Mesenteric fat pad (tissue), 1 donor: ENCODE results near the gene SEMA3E. TPM values are rescaled to one million over a fixed set of nuclear protein-coding genes. Genes with fewer than 3 reads are reported as not detected.
"Not testable (repeated sequence)": the region's sequence is repeated elsewhere in the genome, so short reads cannot be mapped to it uniquely, and the experiment has no call there.

Source experiments
- DNase-seq: peaks from one replicate; pipeline ENCODE4 v3.0.0-alpha.2; 2020; ENCODE audit warnings: low spot score
- total RNA-seq: library from RNA; stranded (reverse); fragmentation: NEBNext Ultra II Directional; extraction: Animal tissue kit (Norgen Biotek cat#: 25700); gene quantifications from one replicate; pipeline ENCODE4 v1.2.1, GENCODE V29; 2021
- donor health status: DM: yes; HTN: yes; CAD: no.

The SEMA3E gene
- total RNA-seq, 1 donor from 2014 or later, result 3.2 TPM

DNA sequence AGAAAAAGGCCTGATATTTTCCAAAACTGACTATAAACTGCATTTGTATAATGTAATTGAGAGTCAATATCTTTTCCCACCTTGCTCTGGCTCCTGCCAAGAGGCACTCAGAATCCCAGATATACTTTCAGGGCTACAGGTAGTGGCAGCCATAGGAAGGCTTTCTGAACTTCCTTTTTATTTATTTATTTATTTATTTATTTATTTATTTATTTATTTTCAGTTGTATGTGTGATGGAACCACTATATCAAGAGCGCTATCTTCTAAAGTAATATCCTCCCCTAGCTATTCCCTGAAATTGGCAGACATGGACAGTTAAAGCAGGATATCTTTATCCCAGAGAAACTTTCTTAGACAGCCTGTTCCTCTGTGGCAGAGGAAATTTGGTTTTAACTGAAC is 86.7 kb downstream of the SEMA3E start:
- DNase-seq, result no peak

DNA sequence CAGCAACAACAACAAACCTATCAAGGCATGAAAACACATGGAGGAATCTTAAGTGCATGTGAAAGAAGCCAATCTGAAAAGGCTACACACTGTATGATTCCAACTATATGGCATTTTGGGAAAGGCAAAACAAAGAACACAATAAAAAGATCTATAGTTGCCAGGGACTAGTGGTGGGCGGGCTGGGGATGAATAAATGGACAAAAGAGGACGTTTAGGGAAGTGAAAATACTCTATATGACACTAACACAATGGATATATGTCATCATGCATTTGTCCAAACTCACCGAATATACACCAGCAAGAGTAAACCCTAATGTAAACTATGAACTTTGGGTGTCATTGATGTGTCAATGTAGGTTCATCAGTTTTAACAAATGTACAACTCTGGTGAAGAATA is 89.1 kb downstream of the SEMA3E start:
- no peak for DNase-seq

DNA sequence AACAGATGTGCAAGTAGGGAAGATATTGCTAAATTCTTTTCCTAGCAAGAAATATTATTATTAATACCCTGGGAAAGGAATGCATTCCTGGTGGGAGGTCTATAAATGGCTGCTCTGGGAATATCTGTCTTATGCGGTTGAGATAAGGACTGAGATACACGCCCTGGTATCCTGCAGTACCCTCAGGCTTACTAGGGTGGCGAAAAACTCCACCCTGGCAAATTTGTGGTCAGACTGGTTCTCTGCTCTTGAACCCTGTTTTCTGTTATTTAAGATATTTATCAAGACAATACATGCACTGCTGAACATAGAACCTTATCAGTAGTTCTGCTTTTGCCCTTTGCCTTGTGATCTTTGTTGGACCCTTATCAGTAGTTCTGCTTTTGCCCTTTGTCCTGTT is 96.4 kb downstream of the SEMA3E start:
- not testable (repeated sequence) for DNase-seq

DNA sequence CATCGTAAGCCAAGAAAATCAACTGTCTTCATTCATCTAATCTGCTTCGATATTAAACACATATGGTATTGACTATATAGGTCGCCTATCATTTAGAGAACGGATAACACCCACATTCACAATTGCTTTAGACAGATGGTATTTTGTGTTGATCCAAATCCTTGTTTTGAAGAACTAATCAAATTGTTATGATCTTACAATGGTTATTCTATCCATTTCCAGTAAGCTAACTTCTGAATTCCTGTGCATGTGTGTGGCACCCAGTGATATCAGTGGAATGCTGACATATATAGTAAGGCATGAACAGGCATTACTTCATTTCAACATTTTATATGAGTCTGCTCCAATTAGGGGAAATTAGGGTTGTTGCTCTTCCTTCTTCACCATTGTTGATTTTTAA is 98.8 kb downstream of the SEMA3E start:
- no peak for DNase-seq

DNA sequence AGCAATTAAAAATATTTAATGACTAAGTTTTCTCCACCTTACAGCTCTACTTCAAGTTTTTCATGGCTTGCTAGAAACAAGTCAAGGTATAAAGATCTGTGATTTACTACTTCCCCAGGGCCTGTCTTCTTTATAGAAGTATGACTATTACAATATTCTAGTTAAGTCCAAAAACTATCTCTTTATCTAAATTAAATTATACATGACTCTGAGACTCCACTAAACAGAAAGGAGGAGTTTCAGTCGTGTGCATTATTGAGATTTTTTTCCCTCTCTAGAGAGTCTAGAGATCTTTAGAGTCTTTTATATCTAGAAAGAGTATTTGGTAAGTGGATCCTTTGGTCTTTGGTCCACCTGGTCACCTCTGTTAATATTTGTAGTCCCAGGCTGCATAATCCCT is 100.7 kb downstream of the SEMA3E start:
- DNase-seq, result no peak

DNA sequence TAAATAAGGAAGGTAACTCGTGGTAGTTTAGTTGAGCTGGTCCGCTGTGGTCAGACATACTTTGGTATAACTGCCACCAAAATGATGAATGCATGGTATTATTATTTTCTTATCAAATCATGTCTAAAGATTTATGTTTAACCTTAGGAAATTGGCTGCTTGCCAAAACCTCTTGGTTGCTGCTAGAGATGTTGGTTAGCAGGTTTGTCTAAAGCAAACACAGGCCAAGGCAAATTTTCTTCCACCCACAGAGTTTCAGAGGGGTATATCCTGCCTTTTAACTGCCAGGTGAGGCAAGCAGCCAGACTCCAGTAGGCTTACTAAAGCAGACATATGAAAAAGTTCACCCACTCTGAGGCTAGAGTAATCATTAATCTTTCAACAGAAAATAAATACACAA is 101.4 kb downstream of the SEMA3E start:
- DNase-seq, result no peak

DNA sequence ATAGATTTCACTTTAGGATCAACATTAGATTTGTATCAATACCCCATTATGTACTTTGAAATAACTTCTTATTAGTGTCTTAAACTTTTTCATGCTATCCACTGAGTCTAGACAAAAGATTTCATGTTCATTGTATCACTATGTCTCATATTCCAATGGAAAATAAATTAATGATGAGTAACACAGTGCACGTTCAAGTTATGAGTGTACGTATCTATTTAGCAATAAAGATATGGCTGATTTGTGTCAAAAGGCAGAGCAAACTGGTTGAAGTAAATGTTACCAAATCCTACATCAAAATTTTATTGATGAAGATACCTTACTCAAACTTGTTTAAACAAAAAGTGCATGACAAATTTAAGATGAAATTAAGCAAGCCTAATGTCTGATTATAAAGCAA is 102.4 kb downstream of the SEMA3E start:
- no peak for DNase-seq

DNA sequence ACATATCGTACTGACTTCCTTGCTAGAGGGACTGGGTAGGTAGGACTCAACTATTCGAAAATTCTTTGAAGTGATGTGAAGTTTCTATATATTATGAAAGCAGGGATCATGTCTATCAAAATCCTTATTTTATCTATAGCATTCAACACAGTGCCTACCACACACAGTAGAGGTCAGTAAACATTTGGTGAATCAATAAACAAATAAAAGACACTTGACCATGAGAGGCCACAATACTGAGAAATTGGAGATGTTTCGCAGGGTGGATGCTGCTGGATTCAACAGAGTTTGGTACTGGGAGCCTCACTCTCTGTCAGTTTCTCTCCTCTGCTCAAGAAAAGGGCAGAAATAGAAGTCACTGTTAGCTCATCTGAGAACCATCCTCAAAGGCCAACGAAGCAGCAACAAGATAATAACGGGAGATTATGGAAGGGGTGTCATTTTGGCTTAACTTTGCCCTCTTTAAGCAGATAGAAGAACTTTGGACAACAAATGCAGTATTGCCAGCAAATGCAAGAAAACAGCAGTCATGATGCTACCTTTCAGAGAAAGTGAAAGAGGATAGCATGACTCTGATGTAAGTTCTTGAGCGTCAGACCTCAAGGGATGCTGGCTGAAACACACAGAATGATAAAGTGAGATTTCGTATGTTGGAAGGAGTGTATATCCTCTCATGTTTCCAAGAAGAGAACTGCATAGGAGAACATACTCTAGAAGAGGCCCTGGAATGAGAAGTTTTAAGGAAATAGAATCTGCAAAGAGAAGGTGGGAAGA is 107.6 kb downstream of the SEMA3E start:
- no peak for DNase-seq

DNA sequence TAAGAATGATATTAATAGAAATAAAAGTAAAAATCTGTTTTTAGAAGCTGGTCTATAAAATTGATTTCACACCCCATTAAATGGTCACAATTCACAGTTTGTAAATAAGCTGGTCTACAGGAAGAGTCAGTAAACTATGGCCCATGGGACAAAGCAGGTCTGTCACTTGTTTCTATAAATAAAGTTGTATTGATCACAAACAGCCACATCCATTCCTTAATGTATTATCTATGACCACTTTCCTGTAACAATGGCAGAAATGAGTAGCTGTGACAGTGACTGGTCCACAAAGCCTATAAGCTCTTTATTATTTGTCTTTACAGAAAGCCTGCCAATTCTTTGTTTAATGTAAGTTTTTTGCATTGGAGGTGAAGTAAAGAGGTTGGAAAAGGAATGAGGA is 114.5 kb downstream of the SEMA3E start:
- no peak for DNase-seq

DNA sequence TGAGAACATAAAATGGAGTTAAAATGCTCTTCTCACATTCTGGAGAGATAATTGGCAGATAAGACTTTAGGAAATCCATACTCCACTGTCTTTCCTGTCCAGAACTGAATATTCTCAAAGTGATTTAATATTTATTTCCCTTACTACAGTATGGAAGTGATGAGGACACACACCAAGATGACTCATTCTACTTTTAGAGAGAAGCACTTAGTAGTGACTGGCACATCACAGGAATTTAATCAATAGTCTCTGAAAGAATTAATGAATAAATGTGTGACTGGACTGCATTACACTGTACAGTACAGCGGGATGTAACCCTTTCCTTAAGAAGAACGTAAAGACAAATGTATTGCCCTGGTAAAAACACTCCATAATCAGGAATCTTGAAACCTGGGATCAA is 116.7 kb downstream of the SEMA3E start:
- no peak for DNase-seq

DNA sequence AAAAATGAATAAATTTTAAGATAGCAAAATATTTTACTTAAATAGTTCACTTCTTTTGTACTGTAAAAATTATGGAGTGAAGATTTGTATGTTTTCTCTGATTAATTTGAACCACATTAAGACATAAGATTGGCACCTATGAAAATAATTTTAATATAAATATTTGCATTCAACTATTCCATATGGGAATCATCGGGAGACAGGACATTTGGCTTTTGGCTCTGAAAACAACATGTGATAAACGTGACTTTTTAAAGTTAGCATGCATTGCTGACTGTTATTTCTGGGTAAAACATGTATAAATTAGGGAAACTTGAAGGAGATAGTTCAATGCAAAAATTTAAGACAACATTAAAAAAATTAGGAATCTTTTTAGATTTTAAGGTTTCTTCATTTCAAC is 117.2 kb downstream of the SEMA3E start:
- no peak for DNase-seq

DNA sequence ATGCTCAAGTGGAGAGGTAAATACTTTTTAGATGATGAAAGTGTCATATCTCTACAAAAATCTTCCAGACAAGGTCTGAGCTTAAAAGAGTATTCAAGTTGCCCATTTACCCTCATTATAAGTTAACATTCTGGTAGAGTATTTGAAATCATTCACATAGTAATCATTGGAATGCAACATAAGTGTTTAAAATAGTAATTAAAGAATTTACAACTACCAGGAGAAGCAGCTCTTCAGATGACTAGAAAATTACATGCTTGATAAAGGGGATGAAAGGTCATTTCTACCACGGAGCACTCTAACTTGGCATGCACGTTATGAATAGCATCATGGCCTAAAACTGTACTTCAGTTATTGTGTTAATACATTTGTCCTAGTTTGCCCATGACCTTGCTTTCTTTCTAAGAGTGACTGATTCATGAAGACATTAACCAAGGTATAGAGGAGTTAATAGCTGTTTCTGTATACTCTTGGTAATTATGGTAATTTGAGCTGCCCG is 120.0 kb downstream of the SEMA3E start:
- DNase-seq, result no peak

DNA sequence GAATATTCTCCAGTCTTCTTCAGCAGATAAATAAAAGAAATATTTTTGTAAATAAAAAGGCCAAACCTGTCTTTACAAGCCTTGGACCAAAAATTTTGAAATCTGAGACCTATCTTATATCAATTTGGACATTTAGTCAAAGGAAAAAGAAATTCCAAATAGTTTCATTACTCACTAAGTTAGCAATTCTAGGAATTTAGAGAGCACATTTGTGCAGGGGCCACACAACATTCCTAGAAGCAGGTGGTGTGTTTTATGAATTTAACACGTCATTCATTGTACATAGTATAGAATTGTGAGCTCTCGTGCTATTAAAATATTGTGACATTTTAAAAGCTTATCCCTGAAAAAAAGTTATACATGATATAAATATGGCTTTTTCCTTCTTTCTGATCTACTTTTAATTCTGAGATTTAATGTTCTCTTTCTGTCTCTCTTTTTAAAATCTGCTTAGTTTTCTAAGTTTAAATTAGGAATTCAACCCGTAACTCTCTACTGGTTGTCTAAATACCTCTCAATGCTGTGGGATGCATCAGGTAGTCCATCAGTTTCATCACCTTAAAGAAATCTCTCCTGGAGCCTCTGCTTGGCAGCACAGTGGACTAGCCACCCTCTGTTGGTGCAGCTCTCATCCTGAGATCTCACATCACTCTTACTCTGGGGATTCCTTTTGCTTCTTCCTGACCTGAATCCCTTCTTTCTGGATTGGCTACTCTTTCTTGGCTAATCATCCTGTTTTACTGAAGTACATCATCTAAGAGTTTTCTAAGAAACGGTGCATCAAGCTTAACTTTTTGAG is 124.5 kb downstream of the SEMA3E start:
- DNase-seq, result no peak

DNA sequence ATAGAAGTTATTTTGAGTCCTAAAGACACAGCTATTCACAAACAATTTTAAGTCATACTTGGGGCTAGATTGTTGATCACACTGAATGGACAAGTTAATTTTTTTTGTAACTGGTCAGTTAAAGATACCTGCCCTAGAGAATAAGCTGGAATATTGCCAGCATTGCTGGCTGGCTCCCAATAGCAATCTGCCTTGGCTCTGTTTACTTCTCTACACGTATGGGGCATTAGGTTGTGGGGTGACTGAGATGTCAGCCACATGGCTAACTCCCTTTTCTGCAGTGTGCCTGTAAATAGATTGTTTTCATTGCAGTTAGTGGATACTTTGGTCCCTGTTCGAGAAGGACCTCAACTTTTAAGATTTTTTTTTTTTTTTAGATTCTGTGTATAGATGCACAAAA is 128.2 kb downstream of the SEMA3E start:
- no peak for DNase-seq

DNA sequence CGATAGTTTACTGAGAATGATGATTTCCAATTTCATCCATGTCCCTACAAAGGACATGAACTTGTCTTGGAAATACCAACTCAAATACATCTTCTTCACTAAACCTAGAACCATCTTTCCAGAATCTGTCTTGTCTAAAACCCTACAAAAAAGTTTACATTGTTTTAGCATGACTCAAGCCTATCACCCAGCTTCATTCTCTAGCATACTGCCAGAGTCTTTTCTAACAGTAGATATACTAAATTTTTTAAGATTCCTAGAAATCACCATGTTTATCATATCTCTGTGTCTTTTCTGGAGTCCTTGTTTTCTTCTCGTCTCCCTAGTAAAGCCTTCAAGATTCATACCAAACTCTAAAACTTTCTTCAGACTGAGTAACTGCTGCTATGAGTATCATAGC is 129.7 kb downstream of the SEMA3E start:
- DNase-seq, result no peak

DNA sequence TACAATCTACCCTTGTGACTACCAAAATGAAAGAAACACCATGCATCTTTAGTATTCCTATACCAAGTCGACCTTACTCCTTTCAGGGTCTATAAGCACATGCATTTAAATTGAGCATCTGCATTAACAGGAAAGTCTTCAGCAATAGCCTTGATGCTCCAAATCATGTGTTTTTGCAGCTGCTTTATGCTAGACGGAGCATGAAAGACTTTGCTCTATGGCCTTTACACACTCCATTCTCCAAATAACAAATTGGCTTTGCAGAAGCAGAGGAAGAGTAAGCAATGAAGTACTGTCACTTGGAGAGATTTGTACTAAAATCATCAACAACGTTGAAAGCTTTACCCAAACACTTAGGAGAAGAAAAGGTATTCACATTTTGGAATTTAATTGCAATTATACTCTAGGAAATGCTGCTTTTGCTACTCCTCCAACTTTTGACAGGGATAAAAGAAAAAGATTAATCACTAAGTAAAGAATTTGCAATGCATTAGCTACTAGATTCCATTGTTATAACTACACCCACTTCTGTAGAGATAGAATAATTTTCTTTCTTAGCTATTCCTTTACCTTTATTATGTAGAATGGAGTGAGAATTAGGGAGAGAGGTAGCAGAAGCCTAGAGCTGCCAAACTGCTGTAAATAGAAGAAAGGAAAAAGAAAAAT is 131.8 kb downstream of the SEMA3E start:
- no peak for DNase-seq

DNA sequence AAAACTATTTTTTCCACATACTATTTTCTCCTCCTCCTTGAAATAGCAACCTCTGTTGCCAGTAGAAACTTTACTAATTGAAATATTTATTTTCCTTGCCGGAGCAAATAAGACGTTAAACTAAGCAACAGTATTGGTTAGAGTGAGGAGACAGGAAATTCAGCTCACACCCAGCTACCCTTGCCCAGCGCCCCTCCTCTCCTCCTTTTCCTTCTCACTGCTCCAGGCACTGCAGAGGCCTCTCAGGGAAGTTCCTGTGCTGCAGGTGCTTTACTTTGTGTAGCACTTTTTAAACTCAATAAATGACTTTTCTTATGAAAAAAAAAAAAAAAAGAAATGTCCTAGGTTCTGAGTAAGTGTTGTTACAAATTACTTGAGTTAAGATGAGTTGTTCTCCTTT is 134.0 kb downstream of the SEMA3E start:
- DNase-seq, result no peak

DNA sequence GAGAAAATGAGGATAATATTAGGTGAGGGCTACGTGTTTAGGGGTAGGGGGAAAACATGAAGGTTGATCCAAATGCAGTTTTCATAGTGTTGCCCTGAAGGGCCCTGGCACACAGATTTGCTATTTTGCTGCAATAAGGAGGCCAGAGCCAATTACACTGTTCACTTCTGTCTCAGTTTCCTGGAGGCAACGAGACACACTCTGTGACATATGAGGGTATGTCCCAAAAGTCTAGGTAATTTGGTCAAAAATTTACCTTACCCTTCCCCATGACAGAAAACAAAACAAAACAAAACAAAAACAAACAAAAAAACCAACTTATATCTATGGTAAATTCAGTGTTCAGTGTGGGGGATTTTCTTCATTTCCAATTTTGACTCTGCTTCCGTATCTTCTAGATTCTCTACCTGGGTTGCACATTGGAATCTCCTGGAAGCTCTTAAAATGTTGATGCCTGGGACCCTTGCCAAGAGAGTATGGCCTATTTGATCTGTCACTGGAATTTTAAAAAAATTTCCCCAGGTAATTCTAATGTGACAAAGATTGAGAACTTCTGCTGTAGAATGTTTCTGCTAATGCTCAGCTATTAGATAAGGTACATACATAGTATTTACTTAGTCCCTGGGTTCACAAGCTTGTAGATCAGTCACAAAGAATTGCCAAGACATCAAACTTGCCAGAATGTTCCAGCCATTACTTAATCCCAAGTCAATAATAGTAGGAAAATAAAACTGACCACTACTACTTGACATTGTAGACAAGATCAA is 139.5 kb downstream of the SEMA3E start:
- no peak for DNase-seq

DNA sequence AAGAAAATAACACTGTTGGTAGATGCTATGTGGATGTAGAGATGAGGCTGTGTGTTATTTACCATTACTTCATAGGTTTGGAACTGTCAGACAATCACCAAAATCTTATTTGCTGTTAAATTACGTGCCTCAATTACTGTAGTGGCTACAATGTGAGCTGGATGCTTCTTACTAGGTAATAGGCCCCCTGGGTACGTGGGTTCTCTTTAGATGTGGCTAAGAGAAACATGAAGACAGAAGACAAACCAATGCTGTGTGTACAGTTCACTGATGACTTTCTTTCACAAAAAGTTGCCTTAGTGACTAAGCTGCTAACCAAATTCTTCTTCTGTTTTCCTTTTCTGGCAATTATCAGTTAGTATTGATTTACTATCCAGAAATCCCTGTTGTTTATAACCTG is 144.6 kb downstream of the SEMA3E start:
- DNase-seq, result no peak

DNA sequence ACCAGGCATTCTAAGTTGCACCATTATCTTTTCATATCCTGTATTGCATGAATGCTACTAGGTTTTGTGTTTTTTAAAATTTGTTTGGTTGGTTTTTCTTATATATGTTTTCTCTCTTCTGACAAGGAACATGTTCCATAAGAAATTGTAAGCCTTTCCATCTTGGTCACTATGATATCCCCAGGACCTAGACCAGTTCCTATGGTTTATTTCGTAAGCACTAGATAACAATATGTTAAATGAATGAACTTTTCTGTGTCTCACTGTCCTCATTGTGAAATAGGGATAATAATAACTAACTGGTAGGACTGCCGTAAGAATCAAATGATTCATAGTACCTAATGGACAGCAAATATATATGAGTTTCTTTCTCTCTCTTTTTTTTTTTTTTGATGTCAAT is 146.3 kb downstream of the SEMA3E start:
- no peak for DNase-seq

DNA sequence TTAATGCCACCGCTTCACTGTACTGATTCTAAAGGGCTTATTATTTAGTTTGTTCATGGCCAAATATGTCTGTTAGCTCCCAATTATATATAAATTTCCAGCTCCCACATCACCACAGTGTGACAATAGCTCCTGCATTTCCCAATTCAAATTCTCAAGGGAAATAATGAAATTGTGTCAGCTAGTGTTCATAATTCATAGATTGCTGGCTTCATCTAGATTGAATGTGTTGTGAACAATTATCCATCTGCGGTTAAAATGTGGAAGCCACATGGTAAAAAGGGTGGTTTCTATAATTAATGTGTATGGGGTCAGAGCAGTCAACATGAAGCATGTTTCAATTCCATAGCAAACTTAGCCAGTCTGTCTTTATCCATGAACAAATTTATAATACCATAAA is 154.3 kb downstream of the SEMA3E start:
- DNase-seq, result no peak
